Activated CD4-positive, alpha-beta T cell treated with anti-CD3 and anti-CD28 coated beads for 24 hours (primary cell): ENCODE data around the gene GNE.
A peak's percentile ranks its signal among the peaks of the same experiment; 100 is the strongest.
"Not testable (repeated sequence)": the region's sequence is repeated elsewhere in the genome, so short reads cannot be mapped to it uniquely, and the experiment has no call there.

Source experiments
- DNase-seq, 2 donors: peaks; one replicate each; pipeline ENCODE4 v3.0.0-alpha.2; 2020; ENCODE audit warnings: low read depth in 2 of 2

Gene GNE

DNA sequence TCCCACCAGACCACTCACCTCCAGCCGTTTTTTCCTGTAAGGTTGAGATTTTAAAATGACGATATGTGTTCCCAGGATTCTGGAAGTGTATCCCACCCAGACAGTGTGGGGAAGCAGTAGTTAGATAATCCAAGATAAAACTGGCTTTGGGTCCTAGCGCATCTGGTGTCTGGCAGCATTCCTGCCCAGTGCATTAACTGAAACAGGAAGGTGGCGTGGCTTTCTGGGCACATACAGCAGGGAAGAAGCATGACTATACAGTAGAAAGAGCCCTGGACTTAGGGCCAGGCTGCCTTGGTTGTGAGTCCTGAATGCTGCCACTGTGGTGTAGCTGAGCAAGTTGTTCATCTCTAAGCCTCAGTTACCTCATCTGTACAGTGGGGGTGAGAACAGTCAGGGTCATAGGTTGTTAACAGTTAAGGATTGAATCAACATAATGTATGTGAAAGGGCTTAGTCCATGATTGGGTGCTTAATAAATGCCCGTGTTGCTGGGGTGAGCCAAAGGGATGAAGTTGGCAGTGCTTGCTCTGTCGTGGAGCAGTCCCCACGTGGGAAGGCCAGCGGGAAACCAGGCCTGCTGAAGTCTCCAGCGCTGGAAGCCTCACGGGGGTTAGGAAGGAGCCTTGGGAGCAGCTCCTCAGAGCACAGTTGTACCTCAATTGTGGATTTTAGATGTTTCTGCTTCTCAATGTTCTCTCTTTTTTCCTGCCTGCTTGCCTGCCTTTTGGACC lies 49.6 kb downstream of the GNE start:
- no peak for DNase-seq

DNA sequence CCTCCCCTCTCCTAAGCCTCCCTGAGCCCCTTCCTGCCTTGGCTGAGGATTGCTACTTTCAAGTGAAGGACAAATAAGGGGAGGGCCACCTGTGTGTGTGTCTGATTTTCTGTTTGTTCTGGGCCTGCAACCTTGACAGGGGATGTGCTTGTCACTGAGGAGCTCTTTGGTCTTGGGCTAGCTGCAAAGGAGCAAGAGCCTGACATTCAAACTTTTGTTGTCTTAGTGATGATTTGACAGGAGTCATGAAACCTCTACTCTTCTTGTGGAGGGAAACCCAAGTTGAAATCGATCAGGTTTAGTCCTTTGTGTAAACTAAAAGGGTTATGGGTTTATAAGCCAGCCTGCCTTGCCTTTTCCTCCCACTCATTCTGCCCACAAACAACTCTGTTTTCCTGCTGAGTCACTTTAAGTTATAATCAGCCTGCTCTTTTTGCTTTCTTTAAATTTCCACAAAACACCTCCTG lies 50.7 kb downstream of the GNE start:
- DNase-seq: no peak

DNA sequence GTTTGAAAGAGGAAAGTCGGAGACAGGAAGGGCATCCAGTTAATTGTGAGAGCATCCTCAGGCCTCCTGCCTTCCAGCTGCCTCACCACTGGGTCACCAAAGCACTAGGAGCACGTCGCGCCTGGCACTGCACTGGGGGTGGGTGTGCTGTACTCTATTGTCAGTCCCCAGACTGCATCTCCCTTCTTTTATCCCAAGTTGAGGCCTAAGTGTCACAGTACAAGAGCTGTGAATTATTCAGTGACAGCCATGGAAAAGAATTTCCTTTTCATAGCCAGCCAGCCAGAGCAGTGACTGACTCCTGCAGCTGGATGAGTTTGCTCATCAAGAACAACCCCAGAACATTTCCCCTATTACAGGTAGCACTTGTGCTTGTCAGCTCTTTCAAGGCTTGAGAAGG lies 51.2 kb downstream of the GNE start:
- no peak for DNase-seq

DNA sequence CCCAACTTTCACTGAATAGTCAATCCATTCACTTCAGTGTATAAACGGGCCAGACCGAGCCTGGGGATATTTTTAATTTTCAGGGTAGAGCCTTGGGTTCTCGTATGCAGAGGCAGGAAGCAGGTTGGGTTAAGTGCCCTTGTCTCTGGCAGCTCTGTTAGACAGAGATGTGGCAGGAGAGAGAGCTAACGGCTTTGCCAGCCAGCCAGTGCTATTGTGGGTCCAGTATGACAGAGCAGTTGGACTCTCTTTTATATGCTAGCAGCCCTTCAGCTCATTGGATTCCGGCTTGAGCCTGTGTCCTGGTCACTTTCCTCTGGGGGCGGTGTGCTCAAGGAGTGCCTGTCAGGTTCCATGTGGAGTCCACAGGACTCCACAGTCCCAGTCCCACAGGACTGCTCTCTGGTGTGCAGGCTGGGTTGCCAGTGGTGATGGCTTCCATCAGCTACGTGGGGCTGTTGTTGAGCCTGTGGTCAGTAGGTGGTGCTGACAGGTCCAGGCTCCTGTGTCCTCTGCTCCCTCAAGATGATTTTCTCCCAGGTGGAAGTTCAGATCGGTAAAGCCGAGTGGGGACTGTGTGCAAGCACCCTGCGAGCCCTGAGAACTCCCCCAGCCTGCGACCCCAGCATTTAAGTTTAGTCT lies 53.2 kb downstream of the GNE start:
- no peak for DNase-seq

DNA sequence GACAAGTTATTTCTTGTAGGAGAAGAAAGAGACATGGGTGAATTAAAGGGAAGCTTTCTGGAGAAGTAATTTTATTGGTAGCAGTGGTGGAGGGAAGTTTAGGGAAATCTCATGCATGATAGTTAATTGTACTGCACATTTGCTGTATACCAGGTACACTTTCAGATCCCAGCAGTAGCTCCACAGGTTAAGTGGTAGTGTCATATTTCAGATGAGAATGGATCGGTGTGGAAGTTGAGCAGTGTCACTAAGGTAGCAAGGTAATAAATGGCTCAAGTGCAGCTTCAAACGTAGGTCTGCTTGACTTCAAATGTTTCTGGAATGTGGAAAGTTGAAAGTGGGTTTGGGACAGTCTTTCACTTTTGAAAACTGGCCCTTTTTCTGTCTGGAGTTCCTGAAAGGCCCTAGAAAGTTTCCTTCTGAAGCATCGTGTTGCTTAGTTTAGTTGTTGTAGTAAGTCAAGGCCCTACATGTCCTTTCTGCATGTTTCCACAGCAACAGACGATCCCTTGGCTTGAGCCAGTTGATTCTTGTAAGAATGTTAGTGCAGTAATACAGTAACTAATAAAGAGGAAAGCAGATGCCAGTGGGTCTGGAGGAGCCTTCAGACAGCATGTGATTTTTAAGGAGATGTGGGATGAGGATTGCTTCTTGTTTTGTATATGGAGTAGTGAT lies 63.8 kb downstream of the GNE start:
- no peak for DNase-seq

DNA sequence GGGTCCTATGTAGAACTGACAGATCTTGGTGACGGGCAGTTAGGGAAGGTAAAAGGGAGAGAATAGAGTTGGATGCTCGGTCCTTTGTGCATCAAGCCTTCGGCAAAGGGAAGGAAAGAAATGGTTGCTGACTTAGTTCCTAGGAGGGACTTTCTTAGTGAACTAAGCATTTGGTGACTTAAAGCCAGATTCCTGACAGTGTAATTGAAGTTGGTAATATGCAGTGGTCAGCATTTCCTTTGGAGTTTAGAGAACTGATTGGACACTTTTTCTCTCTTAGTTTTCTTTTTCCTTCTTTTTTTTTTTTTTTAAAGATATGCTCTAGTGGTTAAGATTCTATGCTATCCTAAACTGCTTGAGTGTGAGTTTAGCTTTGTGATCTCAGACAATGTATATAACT lies 65.2 kb downstream of the GNE start:
- DNase-seq: no peak

GRCh38 chr9:36192196-36192595 lies 66.1 kb downstream of the GNE start:
- DNase-seq: no peak

- DNase-seq: no peak
Measured at GRCh38 chr9:36191686-36192085, 66.6 kb downstream of the GNE start.

GRCh38 chr9:36191290-36191645 lies 67.0 kb downstream of the GNE start:
- DNase-seq: peak; percentile 14 to 19

GRCh38 chr9:36190388-36191289 lies 67.6 kb downstream of the GNE start, which contains the start of gene CLTA:
Gene CLTA (plus strand): TSS chr9:36190921. CDS start chr9:36191057, 136 bp downstream.
- peak; percentile 83 to 91 for DNase-seq

GRCh38 chr9:36189976-36190375 lies 68.3 kb downstream of the GNE start:
- no peak for DNase-seq

- no peak for DNase-seq
Measured at GRCh38 chr9:36188212-36188611, 70.0 kb downstream of the GNE start.

DNA sequence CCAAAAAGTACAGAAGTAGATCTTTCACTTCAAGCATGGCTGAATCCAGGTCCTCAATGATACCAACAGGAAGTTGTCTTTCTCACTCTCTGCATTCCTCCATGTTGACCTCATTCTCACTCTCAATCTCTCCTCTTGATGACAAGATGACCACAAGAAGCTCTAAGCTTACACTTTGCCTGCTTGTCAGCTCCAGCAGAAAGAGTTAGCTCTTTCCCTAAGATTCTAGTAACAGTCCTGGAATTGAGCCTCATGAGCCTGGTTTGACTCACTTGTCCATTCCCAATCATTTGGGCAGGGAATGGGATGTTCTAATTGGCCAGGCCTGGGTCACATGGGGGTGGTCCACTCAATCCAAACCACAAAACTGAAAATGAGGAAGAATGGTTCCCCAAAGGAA lies 70.8 kb downstream of the GNE start:
- DNase-seq: no peak

DNA sequence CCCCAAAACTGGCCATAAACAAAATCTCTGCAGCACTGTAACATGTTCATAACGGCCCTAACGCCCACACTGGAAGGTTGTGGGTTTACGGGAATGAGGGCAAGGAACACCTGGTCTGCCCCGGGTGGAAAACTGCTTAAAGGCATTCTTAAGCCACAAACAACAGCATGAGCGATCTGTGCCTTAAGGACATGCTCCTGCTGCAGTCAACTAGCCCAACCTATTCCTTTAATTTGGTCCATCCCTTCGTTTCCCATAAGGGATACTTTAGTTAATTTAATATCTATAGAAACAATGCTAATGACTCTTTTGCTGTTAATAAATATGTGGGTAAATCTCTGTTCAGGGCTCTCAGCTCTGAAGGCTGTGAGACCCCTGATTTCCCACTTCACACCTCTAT lies 78.0 kb downstream of the GNE start:
- DNase-seq: not testable (repeated sequence)

DNA sequence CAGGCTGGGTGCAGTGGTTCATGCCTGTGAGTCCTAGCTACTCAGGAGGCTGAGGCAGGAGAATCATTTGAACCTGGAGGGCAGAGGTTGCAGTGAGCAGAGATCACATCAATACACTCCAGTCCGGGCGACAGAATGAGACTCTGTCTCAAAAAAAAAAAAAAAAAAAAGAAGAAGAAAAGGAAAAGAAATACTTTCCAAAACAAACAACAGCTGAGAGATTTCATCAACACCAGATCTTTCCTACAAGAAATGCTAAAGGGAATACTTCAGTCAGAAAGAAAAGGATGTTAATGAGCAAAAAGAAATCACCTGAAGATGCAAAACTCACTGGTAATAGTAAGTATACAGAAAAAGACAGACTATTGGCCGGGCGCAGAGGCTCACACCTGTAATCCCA lies 80.7 kb downstream of the GNE start:
- no peak for DNase-seq

DNA sequence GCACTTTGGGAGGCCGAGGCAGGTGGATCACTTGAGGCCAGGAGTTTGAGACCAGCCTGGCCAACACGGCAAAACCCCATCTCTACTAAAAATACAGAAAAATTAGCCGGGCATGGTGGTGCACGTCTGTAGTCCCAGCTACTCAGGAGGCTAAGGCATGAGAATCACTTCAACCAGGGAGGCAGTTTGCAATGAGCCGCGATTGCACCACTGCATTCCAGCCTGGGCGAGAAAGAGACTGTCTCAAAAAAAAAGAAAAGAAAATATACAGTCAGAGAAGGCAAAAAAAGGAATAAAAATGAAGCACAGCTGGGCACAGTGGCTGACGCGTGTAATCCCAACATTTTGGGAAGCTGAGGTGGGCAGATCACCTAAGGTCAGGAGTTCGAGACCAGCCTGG lies 81.8 kb downstream of the GNE start:
- not testable (repeated sequence) for DNase-seq

DNA sequence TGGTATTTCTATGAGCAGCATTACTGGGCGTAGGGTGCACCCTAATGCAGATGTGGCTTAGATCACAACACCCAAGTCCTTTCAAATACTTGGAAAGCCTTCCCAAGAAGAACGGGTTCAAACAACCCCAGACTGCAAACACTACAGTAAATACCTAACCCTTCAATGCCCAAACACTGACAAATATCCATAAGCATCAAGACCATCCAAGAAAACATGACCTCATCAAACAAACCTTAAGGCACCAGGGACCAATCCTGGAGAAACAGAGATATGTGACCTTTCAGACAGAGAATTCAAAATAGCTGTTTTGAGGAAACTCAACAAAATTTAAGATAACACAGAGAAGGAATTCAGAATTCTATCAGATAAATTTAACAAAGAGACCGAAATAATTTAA lies 83.0 kb downstream of the GNE start:
- not testable (repeated sequence) for DNase-seq

- no peak for DNase-seq
Measured at GRCh38 chr9:36174731-36175130, 83.5 kb downstream of the GNE start.

GRCh38 chr9:36174271-36174670 lies 84.0 kb downstream of the GNE start:
- no peak for DNase-seq

- no peak for DNase-seq
Measured at GRCh38 chr9:36173861-36174260, 84.4 kb downstream of the GNE start.

GRCh38 chr9:36170531-36170930 lies 87.7 kb downstream of the GNE start:
- DNase-seq: no peak

- no peak for DNase-seq
Measured at GRCh38 chr9:36169708-36170107, 88.5 kb downstream of the GNE start.
